Karpas-422 (cell line): ENCODE measurements around the gene TBC1D1. TPM values are rescaled to one million over a fixed set of nuclear protein-coding genes. Genes with fewer than 3 reads are reported as not detected.

Experiments used
- DNase-seq: peaks from one replicate; pipeline ENCODE4 v3.0.0-alpha.2; 2015
- H2AFZ ChIP-seq: fragments of 200-600 bp; sonication (generic); 2 replicates; pipeline ENCODE4 v1.6.1; 2014; ENCODE audit warnings: antibody characterized with exemption, low read length, mixed read lengths
- H3K27ac ChIP-seq: fragments of 200-600 bp; sonication (generic); 2 replicates; pipeline ENCODE4 v1.5.1; 2014; ENCODE audit warnings: mild to moderate bottlenecking, low read length, moderate library complexity
- H3K27me3 ChIP-seq: fragments of 200-600 bp; sonication (generic); 2 replicates; pipeline ENCODE4 v1.6.1; 2014; ENCODE audit warnings: low read length, mixed read lengths
- H3K36me3 ChIP-seq: fragments of 200-600 bp; sonication (generic); 2 replicates; pipeline ENCODE4 v1.6.1; 2014; ENCODE audit warnings: low read length, mixed read lengths; ENCODE audit not compliant: insufficient read depth
- H3K4me1 ChIP-seq: fragments of 200-600 bp; sonication (generic); 2 replicates; pipeline ENCODE4 v1.6.1; 2014; ENCODE audit warnings: mild to moderate bottlenecking, low read length, mixed read lengths
- H3K4me2 ChIP-seq: fragments of 200-600 bp; sonication (generic); 2 replicates; pipeline ENCODE4 v1.6.1; 2014; ENCODE audit warnings: low read length, low read depth, mild to moderate bottlenecking; ENCODE audit not compliant: poor library complexity, severe bottlenecking
- H3K4me3 ChIP-seq: fragments of 200-600 bp; sonication (generic); 2 replicates; pipeline ENCODE4 v1.5.1; 2014; ENCODE audit warnings: mild to moderate bottlenecking, antibody characterized with exemption, low read length, mixed read lengths
- H3K79me2 ChIP-seq: fragments of 200-600 bp; sonication (generic); 2 replicates; pipeline ENCODE4 v1.6.1; 2014; ENCODE audit warnings: mild to moderate bottlenecking, low read length, mixed read lengths
- H3K9ac ChIP-seq: fragments of 200-600 bp; sonication (generic); 2 replicates; pipeline ENCODE4 v1.6.0; 2014; ENCODE audit warnings: low read length
- H3K9me2 ChIP-seq: fragments of 200-600 bp; sonication (generic), shearing (Covaris generic); replicated peaks from 2 replicates; pipeline ENCODE4 v1.6.0; 2014; ENCODE audit warnings: mild to moderate bottlenecking, low read length, moderate library complexity; ENCODE audit not compliant: insufficient read depth
- H3K9me3 ChIP-seq: fragments of 300-700, 200-600 bp; sonication (generic); 2 replicates; pipeline ENCODE4 v1.6.1; 2014; ENCODE audit warnings: low read length, mixed read lengths
- H4K20me1 ChIP-seq: fragments of 200-600 bp; sonication (generic); 2 replicates; pipeline ENCODE4 v1.6.1; 2014; ENCODE audit warnings: mild to moderate bottlenecking, antibody characterized with exemption, low read length, low read depth; ENCODE audit not compliant: insufficient read depth
- total RNA-seq: library from RNA; depleted of rRNA; stranded (reverse); fragments of >200 nt; shearing (Covaris generic); gene quantifications from 2 replicates; pipeline ENCODE4 v1.2.3, GENCODE V29; 2014; ENCODE audit warnings: low replicate concordance

The TBC1D1 gene
- total RNA-seq, 1 experiment from 2014 or later, result 30.5 TPM

DNA sequence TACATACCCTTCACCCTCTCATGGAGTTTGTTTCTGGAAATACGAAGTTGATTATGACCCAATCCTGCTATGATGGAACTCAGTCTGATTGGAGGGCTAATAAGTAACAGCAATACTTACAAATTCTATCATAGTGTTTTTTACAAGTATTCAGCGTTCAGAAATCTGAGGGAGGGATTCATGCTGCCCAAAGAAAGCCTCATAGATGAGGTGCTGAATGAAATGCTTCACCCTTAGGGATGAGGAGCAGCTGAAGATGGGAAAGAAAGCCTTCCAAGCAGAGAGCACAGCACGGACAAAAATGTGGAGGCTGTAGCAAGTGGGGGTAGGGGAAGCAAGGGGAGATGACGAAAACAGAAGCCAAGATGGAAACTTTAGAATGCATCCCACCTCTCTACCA, 27.9 kb upstream of the TBC1D1 start:
- no peak for DNase-seq
- H3K4me1 ChIP-seq, result no peaks in the 10 kb centered on the region
- no peaks in the 10 kb centered on the region for H3K9me2 ChIP-seq
- no peaks in the 10 kb centered on the region for H3K9me3 ChIP-seq
- H2AFZ ChIP-seq, result no peak overlapping the region
- no peak overlapping the region for H3K27ac ChIP-seq
- H3K79me2 ChIP-seq, result no peaks in the 10 kb centered on the region
- H3K9ac ChIP-seq, result no peak overlapping the region
- no peak overlapping the region for H3K4me2 ChIP-seq
- no peak overlapping the region for H3K4me3 ChIP-seq
- H3K36me3 ChIP-seq, result peaks cover 53% of the 10 kb centered on the region
- H4K20me1 ChIP-seq, result no peaks in the 10 kb centered on the region
- H3K27me3 ChIP-seq, result no peaks in the 10 kb centered on the region

DNA sequence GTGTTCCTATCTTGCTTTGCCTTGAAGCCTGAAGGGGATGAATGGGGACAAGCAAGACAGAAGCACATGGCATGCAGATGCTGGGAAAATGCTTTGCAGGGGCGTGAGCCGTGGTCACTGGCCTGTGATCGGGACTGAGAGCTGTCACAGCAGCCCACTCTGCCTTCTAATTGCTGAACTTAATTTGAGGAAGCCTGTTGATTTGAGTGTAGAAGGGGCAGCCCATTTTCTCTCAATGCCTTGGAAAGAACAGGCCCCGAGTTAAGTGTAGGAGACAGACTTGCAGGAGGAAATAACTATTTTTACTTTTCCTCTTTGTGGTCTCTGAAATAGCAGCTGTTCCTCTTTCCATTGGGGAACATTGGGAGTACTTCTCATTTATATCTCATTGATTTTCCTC, 26.1 kb upstream of the TBC1D1 start:
- no peak overlapping the region for H3K4me2 ChIP-seq
- H3K27ac ChIP-seq, result no peak overlapping the region

GRCh38 chr4:37865450-37865849, 25.4 kb upstream of the TBC1D1 start:
- Histone ChIP-seq H3K36me3 (peaks cover 37% of the 10 kb centered on the region; the same call in 1 of the 2 replicates), H4K20me1 (no peaks in the 10 kb centered on the region)
- no peak for DNase-seq

More for the DNA sequence above, 26.1 kb upstream of the TBC1D1 start:
- Histone ChIP-seq H3K9me2 (no peaks in the 10 kb centered on the region), H3K9me3 (no peaks in the 10 kb centered on the region), H3K4me3 (no peak overlapping the region), H2AFZ (no peak overlapping the region), H3K79me2 (no peaks in the 10 kb centered on the region), H3K9ac (no peak overlapping the region), H3K27me3 (no peaks in the 10 kb centered on the region), H3K4me1 (no peaks in the 10 kb centered on the region), H4K20me1 (no peaks in the 10 kb centered on the region), H3K36me3 (peaks cover 39% of the 10 kb centered on the region; the same call in 1 of the 2 replicates)
- no peak for DNase-seq

DNA sequence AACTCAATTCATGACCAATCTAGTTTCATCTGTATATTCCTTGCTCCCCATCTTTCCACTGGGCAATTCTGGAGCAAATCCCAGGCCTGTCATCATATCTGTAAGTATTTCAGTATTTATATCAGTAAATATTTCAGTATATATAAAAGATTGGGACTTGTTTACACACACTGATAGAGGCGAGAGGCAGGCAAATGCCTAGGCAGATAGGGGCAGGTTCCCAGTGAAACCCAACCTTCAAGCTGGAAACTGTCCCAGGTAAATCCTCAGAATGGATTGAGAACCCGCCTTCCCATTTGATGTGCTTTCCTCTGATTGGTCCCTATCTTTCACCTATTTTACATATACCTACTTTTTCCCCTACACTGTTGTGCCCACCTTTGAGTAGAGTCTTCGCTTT, 23.8 kb upstream of the TBC1D1 start:
- Histone ChIP-seq H3K9me2 (no peaks in the 10 kb centered on the region), H3K4me1 (no peaks in the 10 kb centered on the region), H4K20me1 (no peaks in the 10 kb centered on the region), H3K27ac (no peak overlapping the region), H3K9ac (no peak overlapping the region), H3K9me3 (no peaks in the 10 kb centered on the region), H3K4me2 (no peak overlapping the region), H3K4me3 (no peak overlapping the region), H2AFZ (no peak overlapping the region), H3K79me2 (no peaks in the 10 kb centered on the region), H3K27me3 (no peaks in the 10 kb centered on the region), H3K36me3 (peaks cover 20% of the 10 kb centered on the region; the same call in 1 of the 2 replicates)
- no peak for DNase-seq

More at GRCh38 chr4:37865450-37865849, 25.4 kb upstream of the TBC1D1 start:
- H3K4me2 ChIP-seq, result no peak overlapping the region
- H2AFZ ChIP-seq, result no peak overlapping the region
- no peaks in the 10 kb centered on the region for H3K9me3 ChIP-seq
- H3K79me2 ChIP-seq, result no peaks in the 10 kb centered on the region
- no peaks in the 10 kb centered on the region for H3K4me1 ChIP-seq
- H3K9me2 ChIP-seq, result no peaks in the 10 kb centered on the region
- H3K9ac ChIP-seq, result no peak overlapping the region
- H3K4me3 ChIP-seq, result no peak overlapping the region
- no peak overlapping the region for H3K27ac ChIP-seq
- no peaks in the 10 kb centered on the region for H3K27me3 ChIP-seq

DNA sequence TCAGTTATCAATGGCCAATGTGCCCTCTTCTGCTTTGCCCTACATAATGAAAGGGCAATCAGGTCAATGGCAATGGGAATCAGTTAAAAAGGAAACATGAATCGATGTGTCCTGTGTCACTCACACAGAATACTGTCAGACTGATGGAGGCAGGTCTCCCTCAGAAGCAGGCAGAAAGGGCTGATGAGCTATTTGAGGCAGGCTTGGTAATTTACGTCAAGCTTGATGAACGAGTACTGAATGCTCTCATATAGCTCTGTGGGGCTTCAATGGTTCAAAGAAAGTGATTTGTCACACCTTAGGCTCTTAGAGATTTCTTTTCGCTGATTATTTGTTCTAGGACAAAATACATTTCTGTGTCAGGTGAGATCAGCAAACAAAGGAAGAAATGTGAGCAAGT, 22.6 kb upstream of the TBC1D1 start:
- Histone ChIP-seq H3K36me3 (peaks cover 13% of the 10 kb centered on the region; the same call in 1 of the 2 replicates), H3K27ac (no peak overlapping the region), H3K27me3 (no peaks in the 10 kb centered on the region), H4K20me1 (no peaks in the 10 kb centered on the region), H3K9me3 (no peaks in the 10 kb centered on the region), H3K4me3 (no peak overlapping the region), H3K4me1 (no peaks in the 10 kb centered on the region), H2AFZ (no peak overlapping the region), H3K9me2 (no peaks in the 10 kb centered on the region), H3K9ac (no peak overlapping the region), H3K79me2 (no peaks in the 10 kb centered on the region), H3K4me2 (no peak overlapping the region)
- DNase-seq, result no peak

GRCh38 chr4:37872310-37872988, 18.4 kb upstream of the TBC1D1 start:
- Histone ChIP-seq H4K20me1 (no peaks in the 10 kb centered on the region), H3K4me2 (no peak overlapping the region), H3K9me2 (no peaks in the 10 kb centered on the region), H3K9me3 (no peaks in the 10 kb centered on the region), H3K79me2 (no peaks in the 10 kb centered on the region), H2AFZ (no peak overlapping the region), H3K4me3 (no peak overlapping the region), H3K9ac (no peak overlapping the region), H3K27me3 (no peaks in the 10 kb centered on the region), H3K27ac (no peak overlapping the region), H3K36me3 (no peaks in the 10 kb centered on the region), H3K4me1 (no peaks in the 10 kb centered on the region)
- peak; percentile 27 for DNase-seq

DNA sequence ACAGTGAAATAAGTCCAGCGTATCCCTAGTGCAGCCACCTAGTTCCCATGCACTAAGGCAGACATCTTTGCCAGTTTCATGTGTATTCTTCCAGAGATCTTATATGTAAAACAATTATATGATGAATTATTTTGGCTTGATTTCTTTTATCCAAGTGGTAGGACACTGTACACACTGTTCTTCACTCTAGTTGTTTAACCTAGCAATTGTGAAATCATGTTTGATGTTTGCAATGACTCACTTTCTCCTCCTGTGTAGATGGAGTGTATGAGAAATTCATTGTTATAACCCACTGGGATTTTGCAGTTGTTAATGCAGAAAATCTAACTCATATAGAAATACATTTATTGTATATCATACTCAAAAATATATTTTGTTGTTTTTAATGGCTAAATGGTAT, 17.5 kb upstream of the TBC1D1 start:
- H3K4me2 ChIP-seq, result no peak overlapping the region
- H3K9me3 ChIP-seq, result no peaks in the 10 kb centered on the region
- H3K27me3 ChIP-seq, result no peaks in the 10 kb centered on the region
- no peak overlapping the region for H3K4me3 ChIP-seq
- no peaks in the 10 kb centered on the region for H3K36me3 ChIP-seq
- no peak overlapping the region for H3K27ac ChIP-seq
- DNase-seq, result no peak
- H3K4me1 ChIP-seq, result no peaks in the 10 kb centered on the region
- H3K9me2 ChIP-seq, result no peaks in the 10 kb centered on the region
- no peaks in the 10 kb centered on the region for H4K20me1 ChIP-seq
- no peaks in the 10 kb centered on the region for H3K79me2 ChIP-seq
- H2AFZ ChIP-seq, result no peak overlapping the region
- H3K9ac ChIP-seq, result no peak overlapping the region

DNA sequence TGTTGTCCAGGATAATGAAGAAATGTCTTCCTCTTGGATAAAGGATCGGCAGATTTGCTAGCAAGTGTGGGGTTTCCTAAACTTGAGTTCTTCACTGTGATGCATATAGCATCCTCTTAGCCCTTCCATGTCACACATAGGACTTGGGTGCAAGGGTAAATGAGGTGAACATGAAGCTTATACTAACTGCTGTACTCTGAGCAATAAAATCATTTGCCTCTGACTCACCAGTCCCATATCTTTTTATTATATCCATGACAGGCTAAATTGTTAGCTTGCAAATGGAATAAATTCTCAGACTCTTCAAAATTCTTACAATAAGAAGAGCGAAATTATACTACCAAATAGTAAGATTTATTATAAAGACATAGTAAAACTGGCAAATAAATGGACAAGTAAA, 14.7 kb upstream of the TBC1D1 start:
- Histone ChIP-seq H3K36me3 (no peaks in the 10 kb centered on the region), H3K9me3 (no peaks in the 10 kb centered on the region), H3K9ac (no peak overlapping the region), H3K27ac (no peak overlapping the region), H3K4me1 (no peaks in the 10 kb centered on the region), H3K27me3 (no peaks in the 10 kb centered on the region), H3K4me2 (no peak overlapping the region), H2AFZ (no peak overlapping the region), H3K4me3 (no peak overlapping the region), H3K9me2 (no peaks in the 10 kb centered on the region), H4K20me1 (no peaks in the 10 kb centered on the region), H3K79me2 (no peaks in the 10 kb centered on the region)
- DNase-seq, result no peak
